Measurements from ENCODE around the gene TRIM26.
A peak's percentile ranks its signal among the peaks of the same experiment; 100 is the strongest.
"Not testable (repeated sequence)": the region's sequence is repeated elsewhere in the genome, so short reads cannot be mapped to it uniquely, and the experiment has no call there.

The TRIM26 gene

GRCh38 chr6:30221956-30222355 is 8.8 kb upstream of the TRIM26 start:
- not testable (repeated sequence) for H3K9me3 Mint-ChIP-seq; H3K27me3 Mint-ChIP-seq; H3K4me1 Mint-ChIP-seq; ATAC-seq (replicated peaks; ENCODE audit: extremely low read depth, poor library complexity, severe bottlenecking); DNase-seq (ENCODE audit: low spot score in 2 of 2); H3K4me3 Mint-ChIP-seq; H3K36me3 Mint-ChIP-seq (ENCODE audit: insufficient read depth)
- H3K27ac Mint-ChIP-seq (ENCODE audit: low read depth) = peak overlapping the region; percentile 32

GRCh38 chr6:30221395-30221794 is 8.2 kb upstream of the TRIM26 start:
- not testable (repeated sequence) for H3K4me3 Mint-ChIP-seq; DNase-seq (ENCODE audit: low spot score in 2 of 2); H3K27me3 Mint-ChIP-seq; H3K4me1 Mint-ChIP-seq; H3K36me3 Mint-ChIP-seq (ENCODE audit: insufficient read depth); H3K9me3 Mint-ChIP-seq; ATAC-seq (replicated peaks; ENCODE audit: extremely low read depth, poor library complexity, severe bottlenecking); H3K27ac Mint-ChIP-seq (ENCODE audit: low read depth)

GRCh38 chr6:30219244-30219643 is 6.0 kb upstream of the TRIM26 start:
- DNase-seq (ENCODE audit: low spot score in 2 of 2) (peak in 1 of 2 donors; percentile 34), ATAC-seq (replicated peaks; ENCODE audit: extremely low read depth, poor library complexity, severe bottlenecking) (no peak)
- Mint-ChIP-seq H3K36me3 (ENCODE audit: insufficient read depth) (peaks cover 2% of the 10 kb centered on the region), H3K27me3 (no peaks in the 10 kb centered on the region), H3K4me1 (peaks cover 21% of the 10 kb centered on the region), H3K27ac (ENCODE audit: low read depth) (no peak overlapping the region), H3K9me3 (peaks cover 5% of the 10 kb centered on the region), H3K4me3 (no peak overlapping the region)

GRCh38 chr6:30216096-30216495 is 2.9 kb upstream of the TRIM26 start:
- Mint-ChIP-seq H3K9me3 (no peaks in the 10 kb centered on the region), H3K4me3 (peak overlapping the region; percentile 98), H3K4me1 (peaks cover 50% of the 10 kb centered on the region), H3K27me3 (no peaks in the 10 kb centered on the region), H3K36me3 (ENCODE audit: insufficient read depth) (peaks cover 18% of the 10 kb centered on the region), H3K27ac (ENCODE audit: low read depth) (no peak overlapping the region)
- DNase-seq (ENCODE audit: low spot score in 2 of 2) = no peak
- no peak for ATAC-seq (replicated peaks; ENCODE audit: extremely low read depth, poor library complexity, severe bottlenecking)

GRCh38 chr6:30214657-30214982 is 1.4 kb upstream of the TRIM26 start:
- ATAC-seq (replicated peaks; ENCODE audit: extremely low read depth, poor library complexity, severe bottlenecking) = no peak
- Mint-ChIP-seq H3K27me3 (no peaks in the 10 kb centered on the region), H3K4me3 (peak overlapping the region; percentile 98), H3K27ac (ENCODE audit: low read depth) (peak overlapping the region; percentile 97), H3K36me3 (ENCODE audit: insufficient read depth) (peaks cover 20% of the 10 kb centered on the region), H3K4me1 (peaks cover 62% of the 10 kb centered on the region), H3K9me3 (no peaks in the 10 kb centered on the region)
- DNase-seq (ENCODE audit: low spot score in 2 of 2) = no peak

- DNase-seq (ENCODE audit: low spot score in 2 of 2) (peak; percentile 59 to 61), ATAC-seq (replicated peaks; ENCODE audit: extremely low read depth, poor library complexity, severe bottlenecking) (peak; percentile 64)
- Mint-ChIP-seq H3K27me3 (no peaks in the 10 kb centered on the region), H3K36me3 (ENCODE audit: insufficient read depth) (peaks cover 22% of the 10 kb centered on the region), H3K9me3 (no peaks in the 10 kb centered on the region), H3K27ac (ENCODE audit: low read depth) (peak overlapping the region; percentile 97), H3K4me3 (peak overlapping the region; percentile 98), H3K4me1 (peaks cover 59% of the 10 kb centered on the region)
Observed at GRCh38 chr6:30213957-30214656, 901 bp upstream of the TRIM26 start.

GRCh38 chr6:30213667-30213956 is 406 bp upstream of the TRIM26 start:
- peaks cover 24% of the 10 kb centered on the region for H3K36me3 Mint-ChIP-seq (ENCODE audit: insufficient read depth)
- ATAC-seq (replicated peaks; ENCODE audit: extremely low read depth, poor library complexity, severe bottlenecking) (no peak), DNase-seq (ENCODE audit: low spot score in 2 of 2) (no peak)
- peaks cover 63% of the 10 kb centered on the region for H3K4me1 Mint-ChIP-seq
- peak overlapping the region; percentile 97 for H3K27ac Mint-ChIP-seq (ENCODE audit: low read depth)
- H3K27me3 Mint-ChIP-seq = no peaks in the 10 kb centered on the region
- no peaks in the 10 kb centered on the region for H3K9me3 Mint-ChIP-seq
- H3K4me3 Mint-ChIP-seq = peak overlapping the region; percentile 98

- H3K4me1 Mint-ChIP-seq = peaks cover 79% of the 10 kb centered on the region
- H3K4me3 Mint-ChIP-seq = peak overlapping the region; percentile 98
- H3K27ac Mint-ChIP-seq (ENCODE audit: low read depth) = peak overlapping the region; percentile 97
- DNase-seq (ENCODE audit: low spot score in 2 of 2) = no peak
- peaks cover 30% of the 10 kb centered on the region for H3K36me3 Mint-ChIP-seq (ENCODE audit: insufficient read depth)
- H3K27me3 Mint-ChIP-seq = no peaks in the 10 kb centered on the region
- no peak for ATAC-seq (replicated peaks; ENCODE audit: extremely low read depth, poor library complexity, severe bottlenecking)
- H3K9me3 Mint-ChIP-seq = no peaks in the 10 kb centered on the region
Observed at GRCh38 chr6:30211899-30212298, 1.3 kb downstream of the TRIM26 start.

GRCh38 chr6:30211306-30211705 is 1.9 kb downstream of the TRIM26 start:
- H3K27me3 Mint-ChIP-seq = no peaks in the 10 kb centered on the region
- H3K36me3 Mint-ChIP-seq (ENCODE audit: insufficient read depth) = peaks cover 30% of the 10 kb centered on the region
- no peaks in the 10 kb centered on the region for H3K9me3 Mint-ChIP-seq
- H3K4me1 Mint-ChIP-seq = peaks cover 85% of the 10 kb centered on the region
- ATAC-seq (replicated peaks; ENCODE audit: extremely low read depth, poor library complexity, severe bottlenecking) (no peak), DNase-seq (ENCODE audit: low spot score in 2 of 2) (no peak)
- H3K27ac Mint-ChIP-seq (ENCODE audit: low read depth) = peak overlapping the region; percentile 89
- peak overlapping the region; percentile 98 for H3K4me3 Mint-ChIP-seq

- peak overlapping the region; percentile 30 for H3K27ac Mint-ChIP-seq (ENCODE audit: low read depth)
- peaks cover 28% of the 10 kb centered on the region for H3K36me3 Mint-ChIP-seq (ENCODE audit: insufficient read depth)
- H3K9me3 Mint-ChIP-seq = no peaks in the 10 kb centered on the region
- H3K27me3 Mint-ChIP-seq = no peaks in the 10 kb centered on the region
- H3K4me1 Mint-ChIP-seq = peaks cover 73% of the 10 kb centered on the region
- peak overlapping the region; percentile 34 for H3K4me3 Mint-ChIP-seq
- ATAC-seq (replicated peaks; ENCODE audit: extremely low read depth, poor library complexity, severe bottlenecking) (no peak), DNase-seq (ENCODE audit: low spot score in 2 of 2) (no peak)
Observed at GRCh38 chr6:30207619-30208295, 5.4 kb downstream of the TRIM26 start.

- peak overlapping the region; percentile 34 for H3K4me3 Mint-ChIP-seq
- H3K4me1 Mint-ChIP-seq = peaks cover 68% of the 10 kb centered on the region
- H3K9me3 Mint-ChIP-seq = no peaks in the 10 kb centered on the region
- DNase-seq (ENCODE audit: low spot score in 2 of 2) = no peak
- no peaks in the 10 kb centered on the region for H3K27me3 Mint-ChIP-seq
- no peak for ATAC-seq (replicated peaks; ENCODE audit: extremely low read depth, poor library complexity, severe bottlenecking)
- H3K27ac Mint-ChIP-seq (ENCODE audit: low read depth) = peak overlapping the region; percentile 39
- H3K36me3 Mint-ChIP-seq (ENCODE audit: insufficient read depth) = peaks cover 30% of the 10 kb centered on the region
Observed at GRCh38 chr6:30206799-30207618, 6.2 kb downstream of the TRIM26 start.

- Mint-ChIP-seq H3K36me3 (ENCODE audit: insufficient read depth) (peaks cover 29% of the 10 kb centered on the region), H3K27me3 (no peaks in the 10 kb centered on the region), H3K4me1 (peaks cover 68% of the 10 kb centered on the region), H3K4me3 (no peak overlapping the region), H3K9me3 (no peaks in the 10 kb centered on the region), H3K27ac (ENCODE audit: low read depth) (no peak overlapping the region)
- ATAC-seq (replicated peaks; ENCODE audit: extremely low read depth, poor library complexity, severe bottlenecking) (no peak), DNase-seq (ENCODE audit: low spot score in 2 of 2) (no peak)
Observed at GRCh38 chr6:30206152-30206551, 7.1 kb downstream of the TRIM26 start.

GRCh38 chr6:30204116-30204515 is 9.1 kb downstream of the TRIM26 start:
- no peak for DNase-seq (ENCODE audit: low spot score in 2 of 2)
- H3K27me3 Mint-ChIP-seq = no peaks in the 10 kb centered on the region
- peaks cover 29% of the 10 kb centered on the region for H3K36me3 Mint-ChIP-seq (ENCODE audit: insufficient read depth)
- peaks cover 61% of the 10 kb centered on the region for H3K4me1 Mint-ChIP-seq
- H3K27ac Mint-ChIP-seq (ENCODE audit: low read depth) = no peak overlapping the region
- no peaks in the 10 kb centered on the region for H3K9me3 Mint-ChIP-seq
- no peak for ATAC-seq (replicated peaks; ENCODE audit: extremely low read depth, poor library complexity, severe bottlenecking)
- H3K4me3 Mint-ChIP-seq = no peak overlapping the region

Measured in central memory CD8-positive, alpha-beta T cell (primary cell).